PC-9 (cell line): Measurements from ENCODE around the gene PITPNM1.

Source experiments
- CTCF ChIP-seq: fragments of 200-600 bp; sonication (generic); conservative IDR thresholded peaks from 2 replicates; pipeline ENCODE4 v1.6.1; 2017; ENCODE audit warnings: mixed run types, antibody characterized with exemption, mild to moderate bottlenecking, moderate library complexity
- EZH2 ChIP-seq: fragments of 200-600 bp; sonication (generic); IDR thresholded peaks from 2 replicates; pipeline ENCODE4 v1.8.0; 2017; ENCODE audit warnings: antibody characterized with exemption, low read depth

- TF ChIP-seq CTCF (no peak), EZH2 (no peak)
These were observed 3.3 kb downstream of the PITPNM1 start for GRCh38 chr11:67501854-67502253.
